NCI-H2227 treated with DMSO at 0.1 percent for 48 hours (cell line): ENCODE measurements around the gene INAVA.

ENCODE experiments used
- DNase-seq: peaks from one replicate; lab custom pipeline; 2025; lab: John Stamatoyannopoulos, UW

Gene INAVA

DNA sequence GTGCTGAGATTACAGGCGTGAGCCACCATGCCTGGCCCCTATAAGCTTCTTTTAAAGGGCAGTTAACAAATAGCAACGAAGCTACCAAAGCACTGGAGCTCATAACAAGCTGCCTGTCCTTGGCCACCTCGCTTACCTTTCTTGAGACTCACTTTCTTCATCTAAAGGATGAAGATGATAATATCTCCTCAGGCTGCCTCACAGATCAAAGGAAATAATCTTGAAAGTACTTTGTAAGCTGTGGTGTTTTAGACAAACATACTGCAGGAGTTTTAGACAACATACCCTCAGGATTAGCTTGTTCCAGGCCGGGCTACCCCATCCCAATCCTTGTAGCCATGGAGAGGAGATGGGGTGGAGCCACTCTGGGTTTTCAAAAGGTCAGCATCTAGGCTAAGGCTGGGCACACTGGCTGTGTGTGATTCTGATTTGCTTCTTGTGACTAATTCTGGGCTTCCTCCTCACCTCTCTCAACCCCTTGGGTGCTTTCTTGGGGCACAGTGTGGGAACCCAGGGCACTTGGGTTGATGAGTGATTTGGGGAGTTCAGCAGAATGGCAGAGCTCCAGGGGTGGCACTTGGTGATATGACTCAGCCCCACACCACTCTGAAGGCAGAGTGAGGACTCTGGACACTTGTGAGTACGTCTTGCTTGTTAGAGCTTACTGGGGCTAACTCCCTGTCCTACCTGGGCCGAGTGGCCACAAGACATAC is 16.7 kb upstream of the INAVA start:
- DNase-seq: no peak

DNA sequence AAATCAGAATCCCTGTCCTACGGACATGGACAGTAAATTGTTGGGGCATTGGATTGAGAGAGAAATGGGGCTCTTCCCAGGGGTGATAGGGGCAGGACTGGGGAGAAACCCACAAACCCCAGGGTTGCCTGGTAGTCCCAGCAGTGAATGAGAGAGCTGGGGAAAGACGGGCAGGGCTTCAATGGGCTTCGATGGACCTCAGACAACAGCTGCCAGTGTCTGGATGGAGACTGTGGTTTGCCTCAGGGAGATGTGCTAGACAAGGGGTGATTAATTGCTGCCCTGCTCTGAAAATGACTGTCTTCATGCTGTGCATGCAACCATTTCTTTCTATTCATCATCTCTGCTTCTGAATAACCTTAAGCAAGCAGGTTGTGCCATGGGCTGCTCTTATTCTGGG is 14.5 kb upstream of the INAVA start:
- DNase-seq: peak; percentile 65

DNA sequence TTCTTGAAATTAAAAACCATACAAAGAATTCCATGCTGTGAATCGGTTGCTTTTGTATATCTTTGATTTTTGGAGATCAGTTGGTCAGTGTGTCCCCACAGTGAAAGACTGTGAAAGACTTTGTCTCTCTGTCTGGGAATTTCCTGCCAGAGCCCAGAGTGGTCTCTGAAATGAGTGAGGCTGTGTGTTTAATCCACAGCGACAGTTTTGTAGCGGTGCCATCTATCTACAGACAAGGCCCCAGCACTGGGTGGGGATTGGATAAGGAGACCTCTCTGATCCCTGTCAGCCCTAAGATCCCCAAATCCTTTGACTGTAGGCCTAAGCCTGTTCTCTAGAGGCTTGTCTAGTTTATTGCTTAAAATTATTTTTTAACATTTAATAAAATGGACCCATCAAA is 11.6 kb upstream of the INAVA start:
- no peak for DNase-seq

DNA sequence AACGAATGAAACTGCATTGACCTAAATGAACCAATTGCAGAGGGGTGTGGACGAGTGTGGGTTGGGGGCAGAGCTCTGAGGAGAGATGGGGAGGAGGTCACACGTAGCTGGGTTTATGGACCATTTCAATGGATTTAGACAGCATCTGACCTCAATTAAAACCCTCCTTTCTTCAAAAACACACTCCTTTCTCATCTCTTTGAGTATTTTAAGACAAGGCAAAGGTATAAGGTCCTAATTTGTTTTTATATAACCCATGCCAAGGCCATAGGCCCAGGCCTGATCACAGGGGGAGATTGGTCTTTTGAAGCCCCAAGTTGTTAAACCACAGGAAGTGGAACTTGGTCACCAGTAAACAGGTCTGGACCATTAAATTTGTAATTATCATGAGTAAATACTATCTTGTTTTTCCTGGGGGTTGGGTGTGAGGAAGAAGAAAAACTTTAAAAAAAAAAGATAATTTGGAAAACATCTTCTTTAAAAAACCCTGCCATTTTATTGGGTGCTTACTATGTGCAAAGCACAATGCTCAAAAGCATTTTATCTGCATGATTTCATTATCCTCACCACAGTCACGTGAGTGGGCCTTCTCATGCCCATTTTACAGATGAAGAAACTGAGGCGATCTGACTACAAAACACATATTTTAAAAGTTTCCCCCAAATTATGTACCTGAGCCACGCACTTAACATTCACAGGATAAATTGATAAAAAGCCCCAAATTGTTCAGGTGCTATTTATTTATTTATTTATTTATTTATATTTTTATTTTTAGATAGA is 8.9 kb upstream of the INAVA start:
- no peak for DNase-seq

DNA sequence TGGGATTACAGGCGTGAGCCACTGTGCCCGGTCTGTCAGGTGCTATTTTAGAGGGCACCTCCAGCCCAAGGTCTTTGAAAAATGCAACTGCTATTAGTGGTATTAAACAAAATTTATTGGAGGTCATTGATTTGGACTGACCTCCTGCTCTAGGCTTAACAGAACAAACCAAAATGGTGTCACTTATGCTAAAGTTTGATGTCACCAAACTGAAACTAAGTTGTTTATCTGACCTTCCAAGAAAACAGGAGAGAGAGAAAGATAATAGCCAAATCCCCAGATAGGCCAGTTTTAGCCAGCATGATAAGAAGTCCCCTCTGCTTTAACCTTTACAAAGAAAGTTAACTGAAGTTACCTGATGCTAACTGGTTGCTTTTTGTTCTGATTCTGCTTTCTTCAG is 8.1 kb upstream of the INAVA start:
- no peak for DNase-seq

DNA sequence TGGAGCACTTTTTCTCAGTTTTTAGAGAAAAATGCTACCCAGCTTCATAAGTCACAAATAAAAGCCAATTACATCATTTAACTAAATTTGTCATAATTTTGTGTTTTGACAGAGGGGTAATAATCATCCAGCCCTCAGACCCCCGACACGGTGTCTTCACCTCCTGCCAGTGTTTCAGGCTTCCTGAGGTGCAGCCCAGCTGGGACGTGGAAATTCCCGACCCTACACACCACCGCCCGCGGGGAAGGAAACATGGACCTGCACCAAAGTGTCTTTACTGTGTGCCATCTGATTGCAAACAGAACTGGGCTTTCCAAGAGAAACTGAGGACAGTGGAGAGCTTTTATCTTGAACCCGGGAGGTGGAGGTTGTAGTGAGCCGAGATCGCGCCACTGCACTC is 7.7 kb upstream of the INAVA start:
- DNase-seq: no peak

DNA sequence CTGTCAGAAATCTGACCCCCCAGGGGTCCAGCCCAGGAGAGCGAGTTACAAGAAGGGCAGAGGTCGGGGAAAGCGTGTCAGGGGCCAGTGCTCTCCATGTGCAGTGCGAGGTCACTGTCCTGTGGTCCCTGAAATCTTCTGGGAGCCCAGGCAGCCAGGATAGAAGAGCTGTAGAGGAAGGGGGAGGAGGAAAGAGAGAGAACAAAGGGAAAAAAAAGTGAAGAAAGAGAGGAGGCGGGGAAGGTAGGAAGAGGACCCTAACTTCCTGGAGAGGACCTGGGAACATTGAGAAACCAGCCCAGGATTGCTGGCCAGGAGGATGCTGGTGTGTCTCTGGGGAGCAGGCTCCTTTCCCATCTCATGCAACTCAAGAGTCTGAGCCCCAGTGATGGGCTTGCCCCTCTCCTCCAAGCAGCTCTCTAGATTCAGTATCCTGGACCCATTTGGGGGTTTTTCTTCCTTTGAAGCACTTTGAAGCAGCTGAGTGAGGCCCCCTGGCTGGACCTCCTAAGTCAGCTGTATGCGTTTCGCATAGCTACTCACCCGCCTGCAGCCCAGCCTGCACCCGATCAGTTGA is 6.8 kb upstream of the INAVA start:
- DNase-seq: no peak

DNA sequence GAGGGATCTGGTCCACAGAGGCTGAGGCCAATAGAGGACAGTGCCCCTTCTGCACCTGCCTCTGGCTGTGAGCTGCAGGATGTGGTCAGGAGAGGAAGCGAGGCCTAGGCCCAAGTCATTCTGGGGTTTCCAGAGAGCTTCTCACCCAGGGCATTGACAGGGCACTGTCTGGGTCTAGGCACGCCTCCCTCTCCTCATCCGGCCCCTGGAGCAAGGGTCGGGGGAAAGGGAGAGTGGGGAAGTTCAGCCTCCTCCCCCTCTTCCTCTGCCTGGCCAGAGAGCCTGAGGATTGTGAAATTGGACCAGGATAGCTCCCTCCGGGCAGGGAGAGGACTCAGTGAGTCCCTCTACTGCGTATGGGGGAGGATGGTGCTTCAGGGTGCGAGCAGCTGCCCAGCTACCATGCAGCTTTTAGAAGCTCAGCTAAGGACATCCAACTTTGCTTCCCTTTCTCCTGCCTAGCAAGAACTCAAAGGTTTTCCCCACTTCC is 6.3 kb upstream of the INAVA start:
- no peak for DNase-seq

DNA sequence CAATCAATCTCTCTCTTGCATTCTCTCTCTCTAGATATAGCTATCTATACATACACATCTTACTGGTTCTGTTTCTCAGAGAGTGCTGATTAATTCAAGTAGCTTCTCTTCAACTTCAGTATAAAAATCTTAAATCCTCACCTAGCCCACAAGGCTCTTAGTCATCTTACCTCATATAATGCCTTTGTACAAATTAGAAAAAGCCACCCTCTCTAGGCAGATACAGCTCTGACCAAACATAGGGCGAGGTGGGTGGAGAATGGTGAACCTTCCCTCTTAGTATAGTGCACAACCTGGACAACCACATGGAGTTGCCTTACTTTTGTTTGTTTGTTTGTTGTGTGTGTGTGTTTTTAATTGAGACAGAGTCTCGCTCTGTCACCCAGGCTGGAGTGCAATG is 5.1 kb upstream of the INAVA start:
- DNase-seq: no peak

DNA sequence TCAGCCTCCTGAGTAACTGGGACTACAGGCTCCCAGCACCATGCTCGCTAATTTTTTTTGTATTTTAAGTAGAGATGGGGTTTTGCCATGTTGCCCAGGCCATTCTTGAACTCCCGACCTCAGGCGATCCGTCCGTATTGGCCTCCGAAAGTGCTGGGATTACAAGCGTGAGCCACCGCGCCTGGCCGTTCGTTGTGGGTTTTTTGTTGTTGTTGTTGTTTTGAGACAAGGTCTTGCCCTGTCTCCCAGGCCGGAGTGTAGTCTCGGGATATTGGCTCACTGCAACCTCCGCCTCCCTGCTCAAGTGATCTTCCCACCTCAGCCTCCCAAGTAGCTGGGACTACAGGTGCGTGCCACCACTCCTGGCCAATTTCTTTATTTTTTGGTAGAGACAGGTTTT is 4.7 kb upstream of the INAVA start:
- DNase-seq: no peak

DNA sequence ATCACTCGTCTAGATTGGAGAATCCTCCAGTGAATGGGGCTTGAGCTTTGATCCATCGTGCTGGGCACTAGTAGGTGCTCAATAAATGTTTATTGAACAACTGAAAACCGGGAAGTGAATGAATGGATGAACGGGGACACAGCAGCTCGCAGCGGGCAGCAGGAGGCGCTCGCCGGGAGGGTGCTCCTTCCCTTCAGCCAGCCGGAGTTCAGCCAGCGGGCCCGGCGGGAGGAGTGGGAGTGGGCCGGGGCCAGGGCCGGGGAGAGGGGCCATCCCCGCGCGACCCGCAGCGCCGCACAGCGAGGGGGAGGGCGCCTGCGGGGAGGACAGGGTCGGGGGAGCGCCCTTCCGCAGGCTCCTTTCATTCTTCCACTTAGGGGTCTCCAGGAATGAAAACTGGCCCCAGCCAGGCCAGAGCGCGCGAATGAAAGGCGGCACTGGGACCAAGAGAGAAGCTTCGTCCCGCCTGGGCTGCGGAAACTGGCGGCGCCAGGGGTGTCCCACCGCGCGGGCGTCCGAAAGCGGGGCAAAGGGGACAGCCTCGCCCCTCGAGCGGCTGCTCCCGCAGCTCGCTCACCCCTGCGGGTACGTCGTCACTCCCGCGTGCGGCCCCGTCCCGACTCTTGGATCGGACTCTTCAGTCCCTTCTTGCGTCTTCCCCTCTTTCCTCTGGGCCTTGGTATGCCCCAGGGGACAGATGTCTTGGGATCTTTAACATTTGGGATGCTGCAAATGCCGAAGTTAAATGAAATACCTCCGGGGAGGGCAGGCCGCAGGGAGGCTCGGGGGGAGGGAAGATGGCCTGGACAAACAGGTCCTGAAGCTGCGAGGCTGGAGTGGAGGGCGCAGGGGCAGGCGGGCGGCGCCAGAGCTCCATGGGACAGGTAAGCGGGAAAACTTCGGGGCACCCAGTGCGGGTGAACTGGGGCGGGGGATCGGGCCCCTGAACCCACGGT is 3.6 kb upstream of the INAVA start:
- peak; percentile 37 for DNase-seq

DNA sequence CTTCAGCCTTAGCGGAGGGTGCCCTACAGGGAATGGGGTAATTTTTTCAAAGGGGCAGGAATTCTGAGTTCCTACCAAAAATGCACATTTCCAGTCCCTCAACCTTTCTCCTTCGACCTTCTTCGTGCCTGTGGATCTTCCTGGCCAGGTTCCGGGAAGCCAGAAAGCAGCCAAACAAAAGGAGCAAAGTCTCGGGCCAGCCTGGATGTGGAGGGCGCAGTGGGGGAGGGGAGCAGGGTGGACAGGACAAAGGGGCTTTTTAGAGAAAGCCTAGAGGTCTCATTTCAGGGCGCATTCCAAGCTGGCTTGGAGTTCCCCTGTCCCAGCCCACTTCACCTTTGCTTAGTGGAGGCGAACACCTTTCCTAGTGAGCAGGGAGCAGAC is 2.9 kb upstream of the INAVA start:
- no peak for DNase-seq

DNA sequence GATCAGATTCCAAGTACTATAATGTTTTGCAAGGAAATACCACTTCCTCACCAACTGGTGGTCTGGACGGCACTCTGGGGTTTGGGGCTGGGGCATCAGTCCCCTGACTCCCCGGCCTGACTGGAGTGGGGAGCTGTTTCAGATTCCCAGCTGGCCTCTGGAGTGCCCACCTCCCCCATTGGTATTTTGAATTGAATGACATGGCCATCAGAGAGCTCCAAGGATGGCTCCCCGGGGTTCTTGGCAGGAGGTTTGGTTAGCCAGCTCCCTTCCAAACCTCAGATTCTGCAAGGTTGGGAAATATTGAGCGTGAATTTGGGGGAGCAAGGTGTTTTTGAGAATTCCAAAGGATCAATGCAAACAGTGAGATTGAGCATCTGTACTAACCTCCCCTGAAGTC is 2.2 kb upstream of the INAVA start:
- no peak for DNase-seq

DNA sequence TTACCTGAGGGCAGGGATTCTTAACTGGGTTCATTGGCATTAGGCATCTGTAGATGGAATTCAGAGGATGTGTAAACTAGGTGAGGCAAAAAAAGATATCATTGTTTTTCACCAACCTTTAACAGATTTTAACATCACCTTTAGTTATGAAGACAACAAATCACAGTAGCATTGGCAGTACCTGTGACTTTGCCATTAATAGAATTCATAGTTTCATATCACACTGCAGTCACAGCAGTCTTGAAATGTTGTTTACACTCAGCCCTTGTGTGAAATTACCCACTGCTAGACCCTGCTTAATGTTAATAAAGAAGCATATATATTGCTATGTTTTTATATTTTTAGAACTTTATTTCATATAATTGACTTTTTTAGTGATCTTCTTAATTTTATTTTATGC is 1.7 kb upstream of the INAVA start:
- DNase-seq: no peak

DNA sequence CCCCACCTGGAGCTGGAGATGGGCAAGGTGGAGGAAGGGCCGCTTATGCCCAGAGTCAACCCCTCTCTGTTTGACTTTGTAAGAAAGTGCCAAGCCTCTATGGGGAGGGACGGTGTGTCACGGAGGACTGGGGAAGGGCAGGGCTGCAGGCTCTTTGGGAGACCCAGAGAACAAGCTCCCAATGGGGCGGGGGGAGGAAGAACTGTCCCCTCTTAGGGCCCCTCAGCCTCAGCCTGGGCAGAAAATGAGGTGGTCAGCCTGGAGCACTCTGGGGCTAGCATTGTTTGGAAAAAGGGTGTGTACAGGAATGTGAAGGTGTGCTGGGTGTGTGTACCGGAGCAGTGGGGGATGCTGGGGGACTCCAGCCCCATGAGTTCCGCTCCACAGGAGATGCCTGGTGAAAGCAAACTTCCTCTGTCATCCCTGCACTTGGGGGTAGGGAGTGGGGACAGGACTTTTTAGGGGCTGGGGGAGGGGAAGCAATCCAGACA is 1.2 kb upstream of the INAVA start:
- no peak for DNase-seq

DNA sequence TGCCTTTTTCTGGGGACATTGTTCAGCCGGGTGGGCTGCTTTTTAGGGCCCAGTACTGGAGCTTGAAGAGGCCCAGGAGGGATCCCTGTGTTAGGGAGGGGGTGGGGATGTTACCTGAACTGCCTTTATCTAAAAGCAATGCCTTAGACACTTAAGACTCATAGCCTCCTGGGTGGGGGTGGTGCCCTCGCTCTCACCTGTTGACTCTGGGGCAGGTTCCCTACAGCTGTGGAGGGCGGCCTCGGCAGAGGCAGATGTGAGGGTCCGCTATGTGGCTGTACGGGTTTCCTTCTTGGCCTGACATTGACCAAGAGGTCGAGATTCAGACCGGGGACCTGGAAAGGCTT is 716 bp downstream of the INAVA start:
- DNase-seq: no peak

DNA sequence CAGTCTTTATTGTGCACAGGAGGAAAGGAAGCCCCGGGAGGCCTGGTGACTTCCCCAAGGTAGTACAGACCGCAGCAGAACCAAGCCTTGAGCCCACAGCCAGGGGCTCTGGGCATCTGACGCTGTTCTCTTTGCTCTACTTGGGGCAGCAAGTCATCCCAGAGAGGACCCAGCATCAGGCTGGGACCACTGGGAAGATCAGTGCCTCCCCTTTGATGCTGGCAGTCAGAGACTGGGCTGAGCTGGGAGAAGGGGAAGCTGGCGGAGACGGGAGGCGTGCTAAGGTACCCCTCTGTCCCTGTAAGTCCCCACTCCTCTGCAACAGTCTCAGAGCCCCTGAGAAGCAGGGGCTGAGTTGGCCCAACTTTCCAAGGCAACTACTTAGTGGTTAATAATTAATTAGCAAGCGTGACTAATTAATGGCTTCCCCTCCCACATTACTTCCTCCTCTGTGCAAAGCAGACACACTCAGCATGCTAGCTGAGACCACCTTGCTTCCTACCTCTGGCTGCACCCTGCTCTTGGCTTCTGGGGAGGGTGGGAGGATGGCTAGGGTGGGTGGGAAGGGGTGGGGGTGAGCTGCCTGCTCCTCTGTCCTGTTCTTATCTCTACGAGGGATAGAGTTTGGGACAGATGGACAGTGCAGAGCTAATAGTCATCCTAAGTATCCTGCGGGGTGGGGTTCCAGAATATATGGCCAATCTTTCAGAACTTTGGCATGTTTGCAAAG is 1.3 kb downstream of the INAVA start:
- DNase-seq: no peak

DNA sequence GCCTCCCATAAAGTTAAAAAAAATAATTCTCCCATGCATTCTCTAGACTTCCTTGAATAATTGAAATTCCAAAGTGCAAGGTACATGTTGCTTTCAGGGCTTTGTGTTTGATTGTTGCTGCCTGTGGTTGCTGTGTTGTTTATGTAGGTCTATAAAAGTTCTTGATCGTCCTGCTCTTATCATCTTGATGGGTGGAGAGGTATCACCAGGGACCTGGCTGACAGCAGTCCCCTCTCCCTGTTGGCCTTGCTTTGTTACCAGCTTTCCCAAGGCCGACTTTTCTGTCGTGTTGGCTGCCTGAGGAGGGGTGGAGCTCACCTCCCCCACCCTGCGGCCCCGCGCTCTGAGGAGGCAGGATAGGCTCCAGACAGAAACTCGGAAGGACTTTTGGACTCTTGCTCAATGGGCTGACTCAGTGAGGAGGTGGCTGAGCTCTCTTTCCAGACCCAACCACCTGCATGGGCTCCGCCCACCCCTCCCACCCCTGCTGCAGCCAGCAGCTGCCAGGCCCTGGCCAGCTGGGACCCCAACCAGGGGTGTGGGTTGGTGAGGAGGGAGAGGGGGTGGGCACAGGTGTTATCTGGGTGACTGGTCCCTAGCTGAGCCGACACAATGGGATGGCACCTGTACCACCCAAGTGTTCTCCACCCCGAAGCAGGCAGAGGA is 2.0 kb downstream of the INAVA start:
- no peak for DNase-seq

DNA sequence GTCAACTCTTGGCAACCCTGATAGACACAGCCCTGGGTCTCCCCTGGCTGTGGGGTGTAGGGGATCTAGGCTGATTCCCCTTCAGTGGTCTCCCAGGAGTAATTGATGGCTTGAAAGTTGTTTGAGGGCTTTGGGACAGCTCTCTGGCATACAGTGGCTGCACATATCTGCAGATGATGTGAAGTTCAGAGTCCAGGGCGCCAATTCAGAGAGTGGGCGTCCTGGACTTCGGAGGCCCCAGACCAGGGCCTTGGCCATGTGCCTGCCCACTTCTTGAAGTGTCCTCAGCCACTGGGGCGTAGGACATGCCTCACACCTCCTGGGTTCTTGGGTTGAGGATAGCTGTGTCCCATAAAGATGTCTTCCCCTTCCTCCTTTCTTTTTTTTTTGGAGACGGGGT is 2.6 kb downstream of the INAVA start:
- no peak for DNase-seq

DNA sequence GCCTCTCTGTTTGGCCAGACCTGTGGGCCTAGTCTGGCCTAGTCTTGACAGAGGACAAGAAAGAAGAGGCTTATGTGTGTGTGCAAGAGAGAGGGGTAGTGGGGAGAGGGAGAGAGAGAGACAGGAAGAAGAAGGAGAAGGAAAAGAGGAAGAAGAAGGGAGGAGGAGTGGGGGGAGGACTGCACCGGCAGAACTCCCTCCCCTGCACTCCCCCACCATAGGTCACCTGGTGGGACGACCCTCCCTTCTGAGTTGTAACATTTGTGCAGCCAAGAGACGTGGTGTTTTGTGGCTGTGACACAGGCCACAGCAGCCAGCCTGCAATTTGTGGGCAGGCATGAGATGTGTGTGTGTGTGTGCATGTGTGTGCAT is 4.3 kb downstream of the INAVA start:
- no peak for DNase-seq

DNA sequence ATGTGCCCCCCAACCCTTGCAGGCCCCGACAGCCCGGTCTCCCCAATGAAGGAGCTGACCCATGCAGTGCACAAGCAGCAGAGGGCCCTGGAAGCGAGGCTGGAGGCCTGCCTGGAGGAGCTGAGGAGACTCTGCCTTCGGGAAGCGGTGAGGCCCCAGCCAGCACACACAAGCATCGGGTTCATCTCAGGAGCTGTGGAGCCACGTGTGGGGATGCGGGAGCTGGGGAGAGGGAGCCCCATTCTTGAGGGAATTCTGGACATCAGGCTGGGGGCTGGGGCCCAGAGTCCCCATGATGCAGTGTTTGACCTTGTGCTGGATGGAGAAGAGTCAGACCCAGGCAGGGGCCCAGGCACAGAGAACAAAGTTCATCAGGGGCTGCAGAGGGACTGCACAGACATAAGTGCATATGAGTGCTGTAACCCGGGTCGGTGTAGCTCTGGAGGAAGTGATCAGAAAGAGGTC is 4.8 kb downstream of the INAVA start:
- DNase-seq: no peak
